Fibroblast of peridontal ligament (primary cell): ENCODE measurements around the gene PDE4D.

Experiments used
- DNase-seq: peaks from one replicate; pipeline ENCODE4 v3.0.0-alpha.2; 2010; ENCODE audit errors: extremely low read depth

The PDE4D gene

GRCh38 chr5:59178071-59178470 is 715.5 kb downstream of the PDE4D start:
- no peak for DNase-seq

- DNase-seq, result no peak
These were observed 715.9 kb downstream of the PDE4D start for GRCh38 chr5:59177644-59178043.

- peak; percentile 92 for DNase-seq
These were observed 719.2 kb downstream of the PDE4D start for GRCh38 chr5:59174248-59174844.

DNA sequence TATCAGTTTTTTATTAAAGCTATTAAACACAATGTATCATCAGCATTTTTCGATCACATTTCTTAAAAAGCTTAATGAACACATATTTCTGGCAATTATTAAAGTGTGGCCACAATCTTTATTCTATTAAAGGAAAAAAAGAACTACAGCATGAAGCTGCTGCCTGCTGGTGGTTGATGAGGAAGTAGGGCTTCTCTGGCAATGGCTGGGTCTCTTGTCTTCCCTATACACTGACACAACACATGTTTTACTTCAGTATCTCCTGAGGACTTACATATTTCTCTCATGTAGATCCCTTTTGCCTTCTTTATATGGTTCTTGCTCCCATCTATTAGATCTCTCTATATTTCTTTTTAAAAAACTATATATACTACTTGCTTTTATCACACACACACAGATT is 719.9 kb downstream of the PDE4D start:
- DNase-seq, result peak; percentile 48

DNA sequence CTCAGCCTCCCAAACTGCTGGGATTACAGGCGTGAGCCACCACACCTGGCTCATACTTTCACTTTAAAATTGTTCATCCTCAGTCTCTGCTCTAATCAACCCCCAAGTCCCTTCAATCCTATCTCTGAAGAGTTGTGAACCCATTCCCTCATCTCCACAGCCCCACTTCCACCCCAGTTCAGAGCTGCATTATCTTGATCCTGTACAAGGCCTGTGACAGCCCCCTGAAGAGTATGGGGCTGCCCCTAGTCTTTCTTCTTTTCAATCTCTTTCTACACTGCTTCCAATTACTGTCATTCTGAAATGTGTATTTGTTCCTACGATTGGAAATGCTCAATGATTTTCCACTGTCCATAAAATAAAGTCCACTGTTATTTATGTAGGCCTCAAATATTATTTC is 722.4 kb downstream of the PDE4D start:
- no peak for DNase-seq

DNA sequence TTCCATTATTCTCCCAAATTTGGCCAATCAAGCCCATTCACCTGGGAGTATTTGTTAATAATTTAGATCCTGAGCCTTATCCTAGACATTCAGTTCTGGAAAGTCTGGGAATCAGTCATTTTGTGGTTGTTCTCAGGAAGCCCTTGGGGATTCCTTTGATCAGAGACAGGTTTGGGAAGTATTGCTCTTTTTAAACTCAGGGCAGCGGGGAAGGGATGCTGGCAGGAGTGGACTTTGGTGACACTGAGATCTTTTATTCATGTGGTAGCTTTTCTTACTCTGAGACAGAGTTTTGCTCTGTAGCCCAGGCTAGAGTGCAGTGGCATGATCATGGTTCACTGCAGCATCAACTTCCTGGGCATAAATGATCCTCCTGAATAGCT is 723.8 kb downstream of the PDE4D start:
- DNase-seq, result no peak

DNA sequence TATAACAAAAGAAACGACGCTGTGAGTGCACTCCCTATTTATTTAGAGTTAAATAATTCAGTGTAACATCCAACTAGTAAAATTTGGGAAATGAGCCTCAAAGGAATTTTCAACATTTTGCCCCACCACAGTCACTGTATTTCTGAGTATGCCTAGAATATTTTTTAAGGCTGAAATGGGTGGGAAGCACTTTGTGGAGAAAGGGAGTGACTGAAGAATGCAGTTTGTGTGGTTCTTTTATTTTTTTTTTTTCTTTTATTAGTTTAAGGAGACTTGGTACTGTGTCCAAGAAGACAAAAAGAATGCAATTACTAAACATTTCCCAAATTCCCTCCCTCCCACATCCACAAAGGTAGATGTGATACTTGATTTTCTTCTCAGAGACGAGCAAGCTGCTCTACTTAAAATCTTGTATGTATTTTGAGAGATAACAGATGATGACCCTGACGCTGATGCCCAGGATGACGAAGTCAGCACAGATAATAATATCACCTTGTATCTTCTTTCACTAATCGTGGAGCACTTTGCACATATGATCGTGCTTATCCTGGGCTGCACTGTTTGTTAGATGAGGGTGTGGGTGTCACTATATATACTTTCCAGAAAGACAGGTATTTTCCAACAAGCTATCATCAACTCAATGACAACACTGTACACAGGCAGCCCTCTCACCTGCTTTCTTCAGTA is 724.3 kb downstream of the PDE4D start:
- DNase-seq, result no peak

- DNase-seq, result no peak
These were observed 725.5 kb downstream of the PDE4D start for GRCh38 chr5:59168067-59168466.

GRCh38 chr5:59164041-59164830 is 729.3 kb downstream of the PDE4D start:
- DNase-seq, result peak; percentile 83

DNA sequence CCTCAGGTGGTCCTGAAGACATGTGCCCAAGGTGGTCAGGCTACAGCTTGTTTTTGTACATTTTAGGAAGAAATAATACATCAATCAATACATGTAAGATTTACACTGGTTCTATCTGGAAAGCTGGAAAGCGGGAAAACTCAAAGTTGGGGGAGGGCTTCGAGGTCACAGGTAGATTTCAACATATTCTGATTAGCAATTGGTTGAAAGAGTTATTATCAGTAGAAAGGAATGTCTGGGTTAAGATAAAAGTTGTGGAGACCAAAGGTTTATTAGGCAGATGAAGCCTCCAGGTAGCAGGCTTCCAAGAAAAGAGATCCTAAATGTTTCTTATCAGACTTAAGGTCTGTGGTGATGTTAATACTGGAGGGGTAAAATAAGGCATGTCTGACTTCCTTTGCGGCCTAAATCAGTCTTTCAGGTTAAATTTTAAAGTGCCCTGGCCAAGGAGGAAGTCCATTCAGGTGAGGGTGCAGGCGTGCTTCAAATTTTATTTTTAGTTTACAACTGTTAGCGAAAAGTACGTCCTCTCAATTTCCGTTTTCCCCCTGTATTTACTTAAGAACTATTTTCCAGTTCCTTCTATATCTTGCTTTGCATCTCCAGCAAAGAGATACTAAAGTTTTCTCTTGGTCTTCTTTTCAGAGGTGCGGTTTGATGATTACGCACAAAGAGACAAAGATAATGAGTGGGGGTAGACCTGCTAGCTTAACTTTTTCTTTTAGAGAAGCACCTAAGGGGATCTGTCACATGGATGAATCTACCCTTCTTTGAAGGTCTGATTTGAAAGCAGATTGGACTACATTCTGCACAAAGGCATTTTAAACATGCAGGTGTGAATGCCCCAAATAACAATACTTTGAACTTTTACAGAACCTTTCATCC is 732.1 kb downstream of the PDE4D start:
- no peak for DNase-seq

GRCh38 chr5:59158637-59159391 is 734.7 kb downstream of the PDE4D start:
- DNase-seq, result no peak

- DNase-seq, result no peak
These were observed 735.4 kb downstream of the PDE4D start for GRCh38 chr5:59158165-59158564.

DNA sequence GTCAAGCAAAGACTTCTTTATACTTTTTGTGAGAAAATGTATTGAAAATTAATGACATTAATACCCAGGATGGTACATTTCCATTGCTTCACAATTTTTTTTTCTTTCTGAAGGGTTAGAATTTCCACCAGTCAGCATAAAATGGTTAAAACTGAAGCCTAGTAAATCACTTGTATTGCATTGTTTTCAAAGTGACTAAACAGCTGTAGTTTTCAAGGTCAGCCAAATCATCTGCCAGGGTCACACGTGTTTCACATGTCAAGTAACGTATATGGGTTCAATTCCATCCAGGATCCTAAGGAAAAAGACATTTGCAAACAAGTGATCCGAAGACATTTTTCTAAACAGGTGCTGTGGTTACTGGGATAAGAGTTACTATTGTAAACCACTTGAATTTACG is 736.5 kb downstream of the PDE4D start:
- DNase-seq, result no peak

DNA sequence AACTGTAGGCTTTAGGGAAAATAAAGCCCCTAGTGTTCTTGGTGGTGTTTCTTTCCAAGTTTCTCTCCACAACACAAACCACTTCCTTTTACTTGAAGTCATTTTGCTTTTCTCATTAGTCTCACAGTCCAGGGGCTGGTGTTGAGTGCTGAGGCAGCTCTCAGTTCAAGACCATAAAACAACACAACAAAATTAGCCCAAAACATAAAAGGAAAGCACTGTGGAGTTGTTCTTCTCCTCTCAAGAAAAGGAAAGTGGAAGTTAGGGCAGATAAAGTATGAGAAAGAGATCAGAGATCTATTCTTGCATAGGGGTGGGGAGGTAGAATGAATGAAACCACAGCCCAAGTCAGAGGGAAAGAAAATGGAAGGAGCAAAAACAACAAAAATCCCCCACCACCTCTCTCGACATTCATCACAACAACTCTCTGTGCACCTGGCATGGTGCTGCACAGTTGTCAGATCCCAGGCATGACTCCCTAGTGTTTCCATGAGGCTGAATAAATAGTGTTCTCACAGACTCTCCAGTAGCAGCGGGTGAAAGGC is 740.8 kb downstream of the PDE4D start:
- no peak for DNase-seq

- no peak for DNase-seq
These were observed 742.2 kb downstream of the PDE4D start for GRCh38 chr5:59151162-59151889.

- DNase-seq, result no peak
These were observed 743.7 kb downstream of the PDE4D start for GRCh38 chr5:59149827-59150226.

- DNase-seq, result peak; percentile 27
These were observed 744.3 kb downstream of the PDE4D start for GRCh38 chr5:59149271-59149670.

DNA sequence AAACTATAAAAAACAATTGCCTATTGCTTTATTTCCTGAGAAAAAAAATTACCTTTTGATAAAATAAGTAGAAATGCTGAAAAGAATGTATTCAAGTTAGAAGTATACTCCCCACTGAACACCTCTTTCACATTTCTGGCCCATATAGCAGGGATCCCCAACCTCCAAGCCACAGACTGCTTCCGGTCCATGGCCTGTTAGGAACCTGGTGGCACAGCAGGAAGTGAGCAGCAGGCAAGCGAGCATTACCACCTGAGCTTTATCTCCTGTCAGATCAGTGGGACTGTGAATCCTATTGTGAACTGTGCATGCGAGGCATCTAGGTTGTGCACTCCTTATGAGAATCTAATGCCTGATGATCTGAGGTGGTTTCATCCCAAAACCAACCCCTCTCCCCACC is 746.8 kb downstream of the PDE4D start:
- no peak for DNase-seq

DNA sequence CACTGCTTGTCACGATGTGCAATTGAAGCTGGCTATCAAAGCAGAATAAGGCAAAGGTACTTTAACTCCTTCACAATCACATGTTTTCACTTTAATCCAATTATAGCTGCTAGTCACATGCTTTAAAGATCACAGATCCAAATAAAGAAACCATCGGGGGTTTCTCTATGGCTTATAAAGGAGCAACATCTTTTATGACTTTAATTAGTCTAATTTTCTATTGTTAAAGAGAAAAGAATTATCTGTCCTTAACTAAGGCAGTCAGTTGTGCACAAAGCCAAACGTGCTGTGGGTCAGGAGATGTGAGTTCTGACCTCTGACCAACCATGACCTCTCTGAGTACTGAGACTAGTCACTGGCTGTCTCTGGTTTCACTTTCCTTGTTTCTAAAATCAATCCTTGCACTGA is 749.6 kb downstream of the PDE4D start:
- DNase-seq, result no peak

DNA sequence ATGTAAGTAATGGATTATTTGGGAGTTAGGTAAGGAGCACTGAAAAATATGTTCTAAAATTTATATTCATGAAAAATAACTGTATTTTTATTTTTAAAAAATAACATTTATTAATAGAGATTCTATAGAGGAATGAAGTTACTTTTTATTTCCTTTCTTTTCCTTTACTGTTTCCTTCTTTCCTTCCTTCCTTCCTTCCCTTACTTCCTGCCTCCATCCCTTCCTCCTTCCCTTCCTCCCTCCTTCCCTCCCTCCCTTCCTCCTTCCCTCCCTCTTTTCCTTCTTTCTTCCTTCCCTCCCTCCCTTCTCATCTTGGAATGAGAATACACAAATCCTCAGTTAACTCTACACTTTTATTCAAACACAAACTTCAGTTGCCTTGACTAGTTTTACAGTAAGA is 750.6 kb downstream of the PDE4D start:
- DNase-seq, result no peak
